Retinal pigment epithelial cell (primary cell): ENCODE results near the gene LY6G5B.
A peak's percentile ranks its signal among the peaks of the same experiment; 100 is the strongest.

Experiments
- DNase-seq: peaks from one replicate; pipeline ENCODE4 v3.0.0-alpha.2; 2010; ENCODE audit warnings: low read depth
- H3K4me3 ChIP-seq: 2 replicates; pipeline ENCODE4 v1.5.1; 2011; ENCODE audit warnings: mild to moderate bottlenecking, low read length, control low read depth, moderate library complexity
- CTCF ChIP-seq: conservative IDR thresholded peaks from 2 replicates; pipeline ENCODE4 v1.5.1; 2011; ENCODE audit warnings: low read depth, low read length, control low read depth, inconsistent platforms

LY6G5B gene

GRCh38 chr6:31669676-31670075, at the start of gene LY6G5B:
LY6G5B (plus strand) TSS chr6:31669976; CDS start chr6:31670951, 975 bp downstream.
- no peak for TF ChIP-seq CTCF
- DNase-seq = no peak
- H3K4me3 ChIP-seq = no peak within 1 kb of the TSS

- no peak for DNase-seq
- TF ChIP-seq CTCF = no peak
- peak within 1 kb of the TSS; percentile 80 for H3K4me3 ChIP-seq
Observed at GRCh38 chr6:31620586-31621319, 49.0 kb upstream of the LY6G5B start, which contains the start of gene PRRC2A. PRRC2A (plus strand) TSS chr6:31620715; CDS start chr6:31622790, 2,075 bp downstream.

GRCh38 chr6:31621320-31621939, 48.3 kb upstream of the LY6G5B start:
- H3K4me3 ChIP-seq = peak overlapping the region; percentile 80
- no peak for DNase-seq
- no peak for TF ChIP-seq CTCF

- no peak for DNase-seq
- peak overlapping the region; percentile 80 for H3K4me3 ChIP-seq
- TF ChIP-seq CTCF = no peak
Observed at GRCh38 chr6:31621991-31622390, 47.8 kb upstream of the LY6G5B start.

- TF ChIP-seq CTCF = no peak
- no peak for DNase-seq
- peak overlapping the region; percentile 80 for H3K4me3 ChIP-seq
Observed at GRCh38 chr6:31622684-31623091, 47.1 kb upstream of the LY6G5B start.

GRCh38 chr6:31624070-31624469, 45.7 kb upstream of the LY6G5B start:
- no peak overlapping the region for H3K4me3 ChIP-seq
- no peak for DNase-seq
- TF ChIP-seq CTCF = no peak

- DNase-seq = no peak
- no peak for TF ChIP-seq CTCF
- H3K4me3 ChIP-seq = no peak overlapping the region
Observed at GRCh38 chr6:31626952-31627351, 42.8 kb upstream of the LY6G5B start.
